Esophagus squamous epithelium (tissue), 4 donors: ENCODE measurements around the gene HIBCH.

Experiments
- POLR2A ChIP-seq, 4 donors: fragments of 450-650 bp; IDR thresholded peaks; one replicate each; pipeline ENCODE4 v1.6.1; 2017; ENCODE audit warnings: antibody characterized with exemption in 4 of 4, mild to moderate bottlenecking in 4 of 4, moderate library complexity in 3 of 4
- TF ChIP-seq, protein P1 (sequence below), 6 experiments: fragments of 450-650 bp in 4 of 6; fragments of 200-600 bp in 2 of 6; sonication (generic) in 2 of 6; IDR thresholded peaks; one replicate each; pipeline ENCODE4 v1.5.1; 2016 to 2019; ENCODE audit warnings: antibody characterized with exemption in 6 of 6, mild to moderate bottlenecking in 4 of 6, moderate library complexity in 4 of 6

DNA sequence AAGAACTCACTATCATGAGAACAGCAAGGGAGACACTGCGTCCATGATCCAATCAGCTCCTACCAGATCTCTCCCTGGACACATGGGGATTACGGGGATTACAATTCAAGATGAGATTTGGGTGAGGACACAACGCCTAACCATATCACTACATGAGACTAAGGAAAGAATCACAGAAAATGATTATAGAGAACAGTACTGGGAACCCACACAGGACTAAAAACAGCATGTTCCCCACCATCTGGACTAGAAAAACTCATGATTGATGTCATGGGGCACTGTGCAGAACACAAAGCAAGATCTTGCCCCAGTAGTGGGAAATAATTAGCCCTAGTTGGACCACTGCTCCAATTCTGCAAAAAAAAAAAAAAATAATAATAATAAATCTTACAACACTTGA lies 63.5 kb downstream of the HIBCH start:
- TF ChIP-seq, protein P1, sequence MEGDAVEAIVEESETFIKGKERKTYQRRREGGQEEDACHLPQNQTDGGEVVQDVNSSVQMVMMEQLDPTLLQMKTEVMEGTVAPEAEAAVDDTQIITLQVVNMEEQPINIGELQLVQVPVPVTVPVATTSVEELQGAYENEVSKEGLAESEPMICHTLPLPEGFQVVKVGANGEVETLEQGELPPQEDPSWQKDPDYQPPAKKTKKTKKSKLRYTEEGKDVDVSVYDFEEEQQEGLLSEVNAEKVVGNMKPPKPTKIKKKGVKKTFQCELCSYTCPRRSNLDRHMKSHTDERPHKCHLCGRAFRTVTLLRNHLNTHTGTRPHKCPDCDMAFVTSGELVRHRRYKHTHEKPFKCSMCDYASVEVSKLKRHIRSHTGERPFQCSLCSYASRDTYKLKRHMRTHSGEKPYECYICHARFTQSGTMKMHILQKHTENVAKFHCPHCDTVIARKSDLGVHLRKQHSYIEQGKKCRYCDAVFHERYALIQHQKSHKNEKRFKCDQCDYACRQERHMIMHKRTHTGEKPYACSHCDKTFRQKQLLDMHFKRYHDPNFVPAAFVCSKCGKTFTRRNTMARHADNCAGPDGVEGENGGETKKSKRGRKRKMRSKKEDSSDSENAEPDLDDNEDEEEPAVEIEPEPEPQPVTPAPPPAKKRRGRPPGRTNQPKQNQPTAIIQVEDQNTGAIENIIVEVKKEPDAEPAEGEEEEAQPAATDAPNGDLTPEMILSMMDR (IDR thresholded peaks at IDR 0.05): no peak
- TF ChIP-seq POLR2A (IDR thresholded peaks at IDR 0.05): no peak
